K562 (cell line): ENCODE measurements around the gene STK4.

Experiments used
- BRD4 ChIP-seq: fragments of 200-600 bp; sonication (generic); IDR thresholded peaks from 2 replicates; pipeline ENCODE4 v1.6.1; 2017; ENCODE audit warnings: inconsistent platforms
- DIDO1 ChIP-seq: fragments of 450-650 bp; IDR thresholded peaks from 2 replicates; pipeline ENCODE4 v1.6.1; 2016; ENCODE audit warnings: low read depth, missing biosample characterization, missing genetic modification characterization
- GTF2E2 ChIP-seq: fragments of 200-800 bp; sonication (Bioruptor generic); IDR thresholded peaks from 2 replicates; pipeline ENCODE4 v1.6.1; 2016; ENCODE audit warnings: missing genetic modification characterization, missing compliant biosample characterization
- KAT7 ChIP-seq: sonication (generic); formaldehyde crosslinking; IDR thresholded peaks from 2 replicates; pipeline ENCODE4 v1.8.0; 2022; ENCODE audit warnings: missing genetic modification reagents, mild to moderate bottlenecking, borderline replicate concordance
- MTF1 ChIP-seq: fragments of 250-450 bp; sonication (Bioruptor Pico); IDR thresholded peaks from 2 replicates; pipeline ENCODE4 v1.9.0; 2021; ENCODE audit warnings: moderate library complexity, mild to moderate bottlenecking, inconsistent platforms, borderline replicate concordance
- NCOA6 ChIP-seq: fragments of 450-650 bp; IDR thresholded peaks from 2 replicates; pipeline ENCODE4 v1.6.1; 2017; ENCODE audit warnings: mild to moderate bottlenecking
- POLR2A ChIP-seq: fragments of 450-650 bp; conservative IDR thresholded peaks from 2 replicates; pipeline ENCODE4 v1.6.1; 2016
- RBM22 ChIP-seq: fragments of 200-400 bp; formaldehyde crosslinking; IDR thresholded peaks from 2 replicates; pipeline ENCODE4 v1.6.1; 2018; ENCODE audit warnings: low read length, low read depth; ENCODE audit not compliant: poor library complexity, severe bottlenecking
- TCF7L2 ChIP-seq: fragments of 150-350 bp; IDR thresholded peaks from 2 replicates; pipeline ENCODE4 v1.6.1; 2016; ENCODE audit warnings: low read depth, mild to moderate bottlenecking, low read length, moderate library complexity
- ZNF274 ChIP-seq: IDR thresholded peaks from 2 replicates; pipeline ENCODE4 v1.6.1; 2011; ENCODE audit warnings: low read depth, mild to moderate bottlenecking, low read length, moderate library complexity, borderline replicate concordance

DNA sequence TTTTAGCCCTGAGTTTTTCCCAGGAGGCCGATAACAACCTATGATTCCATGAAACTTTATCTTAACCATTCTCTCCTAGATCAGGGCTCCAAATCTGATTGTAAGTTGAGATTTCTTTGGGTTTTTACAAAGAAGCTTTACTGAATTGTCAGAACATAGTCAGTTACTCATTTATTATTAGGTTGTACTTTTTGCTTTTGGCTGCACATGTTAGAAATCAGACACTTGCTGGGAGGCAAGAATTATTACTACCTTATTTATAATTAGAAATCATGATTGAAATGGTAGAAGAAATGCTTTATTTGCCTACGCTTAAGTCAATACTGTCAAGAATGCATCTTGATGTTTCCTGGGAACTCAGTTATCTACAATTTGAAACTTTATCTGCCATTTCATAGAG is 71.3 kb downstream of the STK4 start:
- TF ChIP-seq KAT7 (CRISPR knock-in tag) = no peak
- TF ChIP-seq DIDO1 (tag) = no peak
- TF ChIP-seq POLR2A = no peak
- no peak for TF ChIP-seq TCF7L2
- TF ChIP-seq GTF2E2 (tag) = no peak
- TF ChIP-seq ZNF274 = no peak
- no peak for TF ChIP-seq BRD4
- no peak for TF ChIP-seq MTF1 (CRISPR knock-in tag)
- no peak for TF ChIP-seq NCOA6
- no peak for TF ChIP-seq RBM22
